NCI-H187 treated with DMSO at 0.1 percent for 48 hours (cell line): ENCODE data around the gene PTHLH.

Experiments used
- DNase-seq: peaks from one replicate; lab custom pipeline; 2025; lab: John Stamatoyannopoulos, UW

PTHLH gene

DNA sequence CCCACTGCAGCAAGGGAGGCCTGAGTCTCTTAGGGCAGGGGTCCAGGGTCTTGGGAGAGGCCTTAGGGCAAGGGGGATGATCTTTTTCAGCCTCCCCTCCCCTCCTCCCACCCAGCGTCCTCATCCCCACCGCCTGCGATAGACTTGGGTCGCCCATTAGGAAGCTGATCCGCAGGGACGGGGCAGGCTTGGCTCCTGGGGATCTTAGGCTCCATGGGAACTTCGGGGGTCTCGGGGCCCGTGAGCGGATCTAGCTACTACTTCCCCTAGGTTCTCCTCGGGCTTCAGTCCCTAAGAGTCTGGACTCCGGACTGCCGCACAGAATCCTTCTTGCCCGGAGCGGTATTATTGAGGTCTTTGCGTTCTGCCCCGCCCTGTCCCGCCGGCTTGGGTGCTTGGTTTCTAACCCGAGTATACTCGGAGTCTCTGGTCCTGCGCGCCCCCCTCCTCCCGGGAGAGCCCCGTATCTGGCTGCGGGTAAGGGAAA is 2.2 kb upstream of the PTHLH start:
- no peak for DNase-seq

DNA sequence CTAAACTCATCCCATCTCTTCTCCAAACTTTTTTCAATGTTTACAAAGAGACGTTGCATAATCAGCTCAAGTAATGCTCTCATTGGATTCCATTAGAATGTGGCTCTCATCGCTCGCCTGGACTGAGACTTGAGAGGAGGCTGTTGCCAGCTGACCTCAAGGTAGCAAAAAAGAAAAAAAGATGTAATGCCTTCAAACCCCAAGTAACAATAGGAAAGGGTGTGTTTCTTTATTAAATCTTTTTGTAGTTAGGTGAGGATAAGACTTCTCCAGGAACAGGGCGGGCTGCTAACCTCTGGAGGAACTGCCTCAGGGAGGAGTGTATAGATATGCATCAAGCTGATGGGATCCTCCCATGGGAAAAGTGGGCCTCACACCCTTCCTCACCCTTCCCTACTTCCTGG is 956 bp upstream of the PTHLH start:
- DNase-seq, result no peak

DNA sequence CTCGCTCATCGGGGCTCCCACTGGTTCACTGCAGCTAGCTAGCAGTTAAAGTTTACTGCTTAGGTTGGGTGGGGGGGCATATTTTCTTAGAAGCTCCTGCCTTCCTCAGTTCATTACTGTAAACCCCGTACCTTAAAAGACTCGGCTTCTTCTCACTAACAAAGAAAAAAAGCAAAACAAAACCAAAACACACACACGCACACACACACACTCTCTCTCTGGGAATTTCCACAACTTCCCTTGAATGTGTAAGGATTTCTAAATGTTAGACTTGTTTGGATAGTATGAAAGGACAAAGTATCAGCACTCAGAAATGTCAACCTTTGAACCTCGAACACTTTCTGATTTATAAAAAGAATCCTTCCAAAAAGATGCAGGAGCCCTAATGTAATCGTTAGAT is 927 bp downstream of the PTHLH start:
- no peak for DNase-seq

DNA sequence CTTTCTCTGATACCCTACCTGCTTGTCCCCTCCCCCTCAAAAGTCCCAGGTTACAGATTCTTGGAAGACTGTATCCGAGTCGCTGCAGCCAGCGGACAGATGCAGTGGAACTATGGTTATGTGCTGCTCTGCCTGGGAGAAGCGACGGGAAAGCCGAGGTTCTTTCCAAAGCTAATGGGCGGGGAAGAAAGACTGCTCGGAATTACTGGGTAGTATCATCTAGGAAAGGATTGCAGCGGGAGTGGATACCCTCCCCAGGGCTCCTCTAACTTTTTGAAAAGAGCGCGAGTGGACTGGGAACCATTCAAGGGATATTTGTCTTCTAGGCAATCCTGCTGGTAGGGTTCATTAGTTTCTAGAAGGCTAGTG is 1.4 kb downstream of the PTHLH start:
- DNase-seq, result no peak

DNA sequence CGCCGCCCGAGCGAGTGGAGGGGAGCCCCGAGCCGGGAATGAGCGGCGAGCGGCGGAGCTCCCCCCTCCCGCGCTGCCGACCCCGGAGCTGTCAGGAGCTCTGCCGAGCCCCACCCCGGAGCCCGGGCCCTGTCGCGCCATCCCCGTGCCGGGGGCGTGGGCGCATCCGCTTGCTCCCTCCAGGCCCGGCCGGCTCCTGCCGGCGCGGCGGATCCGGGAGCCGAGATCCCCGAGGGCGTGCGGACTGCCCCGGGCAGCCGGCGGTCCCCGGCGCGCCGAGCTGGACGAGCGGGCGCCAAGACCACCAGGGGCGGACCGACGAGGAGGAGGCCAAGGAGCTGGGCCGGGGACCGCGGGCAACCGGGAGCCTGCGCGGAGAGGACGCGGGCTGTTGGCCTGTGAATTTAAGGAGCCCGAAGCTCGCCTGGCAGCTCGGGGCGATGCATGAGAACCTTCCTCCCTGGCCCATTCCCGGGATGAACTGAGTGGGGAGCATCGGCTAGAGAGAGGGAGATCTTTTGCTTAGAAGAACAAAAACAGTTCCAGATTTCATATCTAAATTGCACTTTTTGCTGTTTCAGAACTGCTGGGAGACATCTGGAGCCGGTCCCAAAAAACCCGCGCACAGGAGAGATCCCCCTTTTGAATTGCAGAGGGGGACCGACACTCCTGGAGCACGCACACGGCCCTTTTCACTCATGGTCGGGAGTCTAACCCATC is 2.0 kb downstream of the PTHLH start:
- no peak for DNase-seq

DNA sequence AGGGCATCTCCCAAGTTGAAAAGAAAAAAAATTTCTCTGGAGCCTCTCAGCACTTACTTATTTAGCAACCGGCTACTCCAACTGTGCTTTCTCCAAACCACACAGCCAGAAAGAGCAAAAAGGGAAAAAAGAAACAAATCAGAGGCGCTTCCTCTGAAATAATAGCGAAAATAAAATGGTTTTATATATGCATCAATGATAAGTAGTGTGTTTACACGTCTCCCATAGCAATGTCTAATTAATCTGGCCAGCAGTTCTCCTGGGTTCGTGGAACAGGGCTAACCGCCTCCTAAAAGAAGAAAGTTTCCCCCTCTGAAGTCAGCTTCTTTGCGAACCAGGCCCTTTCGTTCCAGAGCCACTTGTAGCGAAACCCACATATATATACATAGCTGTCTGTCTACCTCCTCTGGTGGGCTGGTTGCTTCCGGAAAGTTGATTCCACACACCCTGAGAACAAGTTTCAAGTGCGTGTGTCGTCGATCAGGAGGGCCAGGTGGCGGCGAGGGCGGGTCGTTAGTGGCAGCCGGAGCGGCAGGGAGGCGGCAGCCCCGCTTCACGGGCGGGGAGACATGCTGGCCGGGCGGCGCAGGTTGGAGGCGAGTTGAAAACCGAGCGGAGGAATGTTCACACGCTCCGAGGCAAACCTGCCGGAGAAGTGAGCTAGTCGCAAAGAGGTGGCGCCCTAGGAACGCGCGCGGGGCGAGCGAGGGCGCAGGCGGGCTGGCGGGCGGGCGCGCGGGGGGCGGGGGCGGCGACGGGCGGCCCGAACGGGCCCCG is 2.7 kb downstream of the PTHLH start:
- no peak for DNase-seq

DNA sequence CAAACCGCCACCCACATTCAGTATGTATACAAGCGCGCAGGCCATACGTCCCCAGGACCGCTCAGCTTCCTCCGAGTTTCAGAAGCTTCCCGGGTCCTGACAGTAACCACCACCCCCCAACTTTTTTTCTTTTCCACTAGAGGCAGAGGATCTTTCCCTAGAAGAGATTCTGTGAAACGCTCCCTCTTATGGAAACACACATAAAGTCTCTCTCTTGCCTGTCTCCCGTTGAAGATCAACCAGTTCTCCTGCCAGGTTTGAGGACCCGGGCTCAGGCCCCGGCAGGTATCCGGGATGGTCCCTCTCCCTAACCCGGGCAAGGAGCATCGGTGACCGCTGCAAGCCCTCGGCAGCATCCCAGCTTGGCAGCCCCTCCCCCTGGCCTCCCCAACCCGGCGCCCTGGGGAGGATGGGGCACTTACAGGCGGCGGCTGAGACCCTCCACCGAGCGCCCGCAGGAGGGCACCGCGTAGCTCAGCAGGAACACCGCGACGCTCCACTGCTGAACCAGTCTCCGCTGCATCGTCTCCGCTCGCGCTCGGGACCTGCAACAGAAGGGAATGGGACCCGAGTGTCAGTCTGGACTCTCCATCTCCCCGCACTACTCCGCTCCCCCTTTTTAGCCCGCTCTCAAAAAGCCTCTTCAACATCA is 3.4 kb downstream of the PTHLH start:
- DNase-seq, result no peak

DNA sequence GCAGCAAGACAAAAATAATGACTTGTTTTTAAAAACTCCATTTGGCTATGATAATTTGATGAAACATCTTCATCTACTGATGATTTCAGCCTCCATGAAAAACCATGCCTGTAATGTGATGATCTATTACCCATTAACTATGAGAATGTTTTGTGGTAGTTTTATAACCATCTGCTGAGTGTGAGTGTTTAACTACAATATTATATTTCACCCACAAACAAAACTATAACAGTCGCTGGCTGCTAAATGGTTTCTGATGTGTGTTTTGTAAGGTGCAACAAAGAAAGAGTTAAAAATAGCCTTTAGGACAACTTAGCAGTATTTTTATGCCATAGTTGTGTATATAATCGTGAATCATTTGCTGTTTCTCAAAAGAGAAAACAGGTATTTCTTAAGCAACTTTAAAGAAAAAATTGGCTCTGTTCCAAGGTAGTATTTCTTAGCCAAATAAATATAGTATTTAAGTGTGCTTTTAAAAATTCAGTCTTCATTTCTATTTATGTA is 4.9 kb downstream of the PTHLH start:
- no peak for DNase-seq

DNA sequence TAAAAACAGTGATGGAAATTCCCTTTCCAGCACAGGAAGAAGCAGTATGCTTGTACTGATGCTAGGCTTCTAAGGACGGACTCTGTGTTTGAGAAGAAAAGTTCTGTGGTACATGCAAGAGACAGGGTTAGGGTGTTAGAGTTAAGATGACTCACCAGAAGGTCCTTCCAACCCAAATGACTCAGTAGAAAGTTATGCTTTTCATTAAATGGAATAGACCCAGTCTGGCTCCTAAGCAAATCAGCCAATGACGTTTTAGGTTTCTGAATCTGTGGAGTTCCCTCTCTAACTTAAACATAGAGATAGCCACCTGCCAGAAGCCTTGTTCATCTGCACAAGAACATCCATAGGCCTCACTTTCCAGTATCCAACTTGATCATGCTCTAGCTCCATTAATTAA is 5.7 kb downstream of the PTHLH start:
- no peak for DNase-seq

DNA sequence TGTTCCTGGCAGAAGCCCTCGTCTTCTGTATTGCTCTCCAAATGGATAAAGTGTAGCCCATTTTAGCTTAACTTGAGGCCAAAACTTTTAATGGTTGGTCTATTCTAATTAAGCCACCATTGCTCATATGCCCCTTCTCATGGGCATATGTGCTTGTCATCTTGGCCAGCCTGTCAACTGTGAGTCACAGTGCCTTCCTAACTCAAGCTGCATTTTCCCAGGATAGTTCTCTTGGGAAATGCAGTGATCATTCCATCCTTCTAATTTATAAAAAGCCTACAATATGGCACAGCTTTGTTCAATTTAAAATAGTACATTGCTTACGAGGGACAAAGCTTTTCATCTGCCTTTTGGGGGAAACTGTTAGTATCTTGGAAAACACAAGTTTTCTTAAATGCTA is 6.6 kb downstream of the PTHLH start:
- no peak for DNase-seq

DNA sequence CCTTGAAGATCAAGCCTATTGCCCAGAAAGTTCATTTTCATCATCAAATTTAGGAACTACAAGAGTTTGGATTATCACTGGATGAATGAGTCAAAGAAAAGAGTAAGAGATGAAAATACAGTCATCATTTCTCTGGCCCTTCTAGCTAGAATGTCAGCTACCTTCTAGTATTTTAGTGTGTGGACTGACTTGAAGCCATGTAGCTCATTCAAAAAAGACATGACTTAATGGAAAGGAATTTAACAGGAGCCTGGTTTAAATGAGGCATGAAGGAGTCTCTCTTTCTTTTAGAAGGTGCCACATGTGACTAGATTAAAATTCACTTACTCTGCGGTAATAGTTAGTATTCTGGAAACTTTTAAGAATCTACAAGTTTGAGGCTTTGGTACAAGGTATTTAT is 7.1 kb downstream of the PTHLH start:
- DNase-seq, result no peak

DNA sequence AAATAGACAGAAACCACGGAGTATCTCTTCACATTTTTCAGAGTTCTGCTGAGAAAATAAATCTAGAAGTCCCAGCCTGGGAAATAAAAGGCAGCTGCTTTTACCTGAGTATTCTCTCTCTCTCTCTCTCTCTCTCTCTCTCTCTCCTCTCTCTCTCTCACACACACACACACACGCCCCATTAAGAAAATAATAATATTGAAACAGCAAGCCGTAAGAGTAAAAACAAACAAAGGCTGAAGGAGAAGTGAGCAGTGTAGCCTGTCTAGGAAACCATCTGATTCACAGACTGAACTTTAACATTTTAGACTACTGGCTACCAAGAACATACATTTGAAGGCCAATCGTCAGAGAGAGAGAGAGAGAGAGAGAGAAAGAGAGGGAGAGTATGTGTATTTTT is 8.4 kb downstream of the PTHLH start:
- no peak for DNase-seq

DNA sequence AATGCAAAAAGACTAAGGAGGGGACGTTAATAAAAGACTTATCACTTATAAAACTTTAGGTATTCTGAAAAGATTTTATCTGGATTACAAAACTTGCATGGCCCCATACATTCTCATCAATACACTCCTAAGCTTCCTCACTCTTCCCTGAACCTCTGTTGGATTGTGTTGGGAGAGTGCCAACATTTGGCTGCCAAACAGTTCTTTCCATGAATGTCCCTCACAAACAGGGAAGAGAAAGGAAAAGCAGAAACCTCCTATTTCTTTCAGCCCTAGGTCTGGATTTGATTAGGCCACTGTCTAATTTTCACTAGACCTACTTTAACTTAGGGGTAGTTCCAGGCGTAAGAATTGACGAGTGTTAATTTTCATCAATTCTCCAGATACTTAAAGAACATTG is 11.7 kb downstream of the PTHLH start:
- DNase-seq, result no peak

DNA sequence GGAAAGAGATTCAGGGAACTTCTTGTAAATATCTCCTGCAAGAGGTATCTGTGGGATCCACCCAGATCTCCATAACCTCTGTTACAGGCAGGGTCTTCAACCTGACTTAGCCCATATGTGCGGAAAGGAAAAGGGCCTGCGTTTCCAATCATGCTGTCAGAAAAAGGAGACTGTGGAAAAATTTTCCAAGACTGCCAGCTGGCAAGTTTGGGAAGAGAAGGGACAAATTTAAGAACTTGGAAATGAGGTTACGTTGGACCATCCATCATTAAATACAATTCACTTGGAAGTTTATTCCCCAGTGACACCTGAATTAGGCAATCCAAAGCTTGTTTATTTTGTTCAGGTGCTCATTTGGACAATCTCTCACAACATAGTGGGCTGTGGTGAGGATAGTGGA is 13.9 kb downstream of the PTHLH start:
- DNase-seq, result no peak

DNA sequence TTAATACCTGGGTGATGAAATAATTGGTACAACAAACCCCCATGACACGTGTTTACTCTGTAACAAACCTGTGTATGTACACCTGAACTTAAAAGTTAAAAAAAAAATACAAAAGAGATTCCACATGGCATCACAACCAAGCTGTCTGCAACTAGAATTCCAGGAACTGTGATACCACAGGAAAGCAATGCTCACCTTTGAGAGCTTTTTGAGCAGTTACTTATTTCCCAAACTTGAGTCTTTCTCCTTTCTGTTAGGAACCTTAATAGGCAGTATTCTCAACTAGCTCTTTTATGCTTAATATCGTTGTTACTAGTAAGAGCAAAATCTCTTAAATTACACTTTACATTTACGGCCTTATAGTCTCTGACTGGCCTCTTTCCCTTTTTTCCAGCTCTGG is 15.2 kb downstream of the PTHLH start:
- no peak for DNase-seq

DNA sequence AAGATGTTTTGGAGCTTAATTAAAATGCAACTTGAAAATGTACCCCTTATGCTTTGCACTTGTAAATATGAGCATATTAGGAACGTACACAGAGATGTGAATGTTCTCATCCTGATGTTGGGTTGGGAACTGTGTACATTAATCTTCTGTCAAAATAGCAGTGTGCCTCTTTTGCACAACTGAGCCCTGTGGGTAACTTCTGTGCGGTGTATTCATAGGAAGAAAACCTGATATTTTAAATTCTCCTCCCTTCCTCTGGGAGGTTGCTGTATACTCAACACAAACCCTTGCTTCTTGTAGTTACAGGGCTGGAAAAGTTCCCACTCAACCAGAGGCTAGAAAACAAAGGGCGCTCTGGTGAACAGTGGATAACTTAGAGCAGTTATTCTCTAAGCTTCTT is 18.7 kb downstream of the PTHLH start:
- DNase-seq, result no peak

DNA sequence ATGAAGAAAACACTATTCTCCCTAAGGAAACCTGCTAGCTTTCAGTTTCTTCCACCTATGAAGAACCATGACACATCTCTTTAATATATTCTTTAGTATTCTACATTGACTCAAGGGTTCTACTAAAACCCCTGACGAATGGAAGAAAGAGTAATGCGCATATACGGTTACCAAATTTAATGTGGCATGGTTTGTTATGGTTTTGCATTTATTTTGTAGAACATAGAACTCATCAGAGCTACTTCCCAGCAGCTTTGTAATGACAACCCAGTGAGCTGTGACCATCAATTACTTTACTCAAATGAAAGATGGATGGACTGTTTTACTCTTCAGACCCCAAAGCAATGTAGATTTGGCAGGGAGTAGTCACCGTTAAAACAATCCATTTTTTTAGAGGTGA is 19.2 kb downstream of the PTHLH start:
- DNase-seq, result no peak

DNA sequence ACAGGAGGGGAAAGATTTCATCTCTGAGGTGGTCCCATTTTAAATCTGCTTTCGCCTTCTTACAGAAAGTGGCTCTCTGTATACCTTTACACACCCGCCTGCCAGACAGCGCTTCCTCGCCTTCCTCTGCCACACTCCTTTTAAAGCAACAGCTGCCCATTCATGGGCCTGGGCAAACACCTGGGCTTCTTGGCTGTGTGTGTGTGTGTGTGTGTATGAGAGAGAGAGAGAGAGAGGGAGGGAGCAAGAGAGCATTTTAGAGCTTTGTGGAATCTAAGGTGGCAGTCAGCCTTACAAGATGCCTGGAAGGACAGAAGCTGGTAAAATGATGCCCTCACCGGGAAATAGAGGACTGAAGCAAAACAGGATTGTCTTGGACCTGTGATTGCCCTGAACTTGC is 20.0 kb downstream of the PTHLH start:
- no peak for DNase-seq

DNA sequence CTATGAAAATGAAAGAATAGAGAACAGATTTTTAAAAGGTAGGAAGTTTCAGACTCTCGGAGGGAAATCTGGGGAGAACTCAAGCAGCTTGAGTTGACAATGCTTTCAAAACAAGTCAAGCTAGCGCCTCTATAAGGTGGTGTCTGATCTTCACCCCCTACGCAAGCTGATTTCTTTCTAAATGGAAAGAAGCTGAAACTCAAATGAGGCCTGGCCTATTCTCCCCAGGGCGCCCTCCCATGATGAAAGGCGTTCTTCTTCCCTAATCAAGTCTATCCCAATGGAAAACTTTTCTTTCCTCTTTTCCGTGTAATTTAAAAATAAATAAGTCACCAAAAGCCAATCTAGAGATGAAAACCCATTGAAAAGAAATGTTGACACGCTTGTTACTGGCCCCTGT is 20.6 kb downstream of the PTHLH start:
- no peak for DNase-seq

DNA sequence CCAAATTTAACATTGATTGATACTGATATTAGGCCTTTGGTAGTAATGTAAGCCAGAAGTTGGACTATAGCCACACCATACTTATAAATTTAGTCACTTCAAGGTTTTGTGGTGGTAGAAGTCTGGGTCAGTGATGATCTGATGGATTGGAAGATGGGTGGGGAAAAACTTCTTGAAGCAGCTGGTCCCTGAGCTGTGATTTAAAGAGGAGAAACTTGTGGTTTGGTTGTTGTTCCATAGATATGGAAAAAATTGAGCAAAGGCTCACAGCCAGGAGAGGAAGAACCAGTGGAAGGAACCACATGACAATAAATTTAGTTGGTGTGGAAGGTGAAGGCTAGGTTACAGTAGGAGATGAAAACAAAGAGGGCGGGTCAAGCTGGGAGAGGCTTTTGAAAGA is 26.1 kb downstream of the PTHLH start:
- DNase-seq, result no peak

DNA sequence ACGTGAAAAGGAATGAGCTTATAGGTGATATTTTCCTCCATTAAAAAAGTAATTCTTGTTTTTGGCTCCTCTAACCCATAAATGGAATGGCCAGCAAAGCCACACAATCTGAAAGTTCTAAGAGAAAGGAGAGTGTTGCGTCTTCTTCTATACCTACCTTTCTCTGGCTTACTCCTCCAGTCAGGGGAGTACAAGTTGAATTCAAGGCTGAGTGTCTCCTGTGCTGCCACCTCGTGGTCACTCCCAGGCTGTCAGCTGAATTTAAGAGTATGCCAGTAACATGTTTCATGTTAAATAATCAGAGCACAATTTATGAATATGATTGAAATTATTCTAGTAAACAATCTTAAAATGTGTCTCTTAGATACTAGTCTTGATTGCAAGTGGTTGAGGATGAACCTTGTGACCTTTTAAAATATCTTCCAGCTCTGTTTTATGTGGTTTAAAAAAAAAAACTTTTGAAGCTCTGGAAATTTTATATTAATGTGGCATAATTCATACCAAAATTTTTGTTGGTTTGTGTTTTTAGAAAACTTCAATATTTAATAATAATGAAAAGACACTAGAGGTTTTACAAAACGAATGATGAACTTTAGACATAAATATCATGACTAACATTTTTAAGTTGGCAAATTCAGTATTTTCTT is 31.7 kb downstream of the PTHLH start:
- no peak for DNase-seq

DNA sequence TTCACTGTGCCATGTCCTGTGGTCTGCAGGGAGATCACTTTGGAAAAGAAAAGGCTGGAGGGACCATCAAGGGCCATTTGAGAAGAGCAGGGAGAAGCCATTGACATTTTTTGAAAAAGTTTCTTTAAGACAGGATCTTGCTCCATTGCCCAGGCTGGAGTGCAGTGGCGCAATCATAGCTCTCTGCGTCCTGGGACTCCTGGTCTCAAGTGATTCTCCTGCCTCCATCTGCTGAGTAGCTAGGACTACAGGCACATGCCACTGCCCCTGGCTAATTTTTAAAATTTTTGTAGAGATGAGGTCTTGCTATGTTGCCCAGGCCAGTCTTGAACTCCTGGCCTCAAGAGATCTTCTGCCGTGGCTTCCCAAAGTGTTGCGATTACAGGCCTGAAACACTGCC is 32.3 kb downstream of the PTHLH start:
- no peak for DNase-seq

DNA sequence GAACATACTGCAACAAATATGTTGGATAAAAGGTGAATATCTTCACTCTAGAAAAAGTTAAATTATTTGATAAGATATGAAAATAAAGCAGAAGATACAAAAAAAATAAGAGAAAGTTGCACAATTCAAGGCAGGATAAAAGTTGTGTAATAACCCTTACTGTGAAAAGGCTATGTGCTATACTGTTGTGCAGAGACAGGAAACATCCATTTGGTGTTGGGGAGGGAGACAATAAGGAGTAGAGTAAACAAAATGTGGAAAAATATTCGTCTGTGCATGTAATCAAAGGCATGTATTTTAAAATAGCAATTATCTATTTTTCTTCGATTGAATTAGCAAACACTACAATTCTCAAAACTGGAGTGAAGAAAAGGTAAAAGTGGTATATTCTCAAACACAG is 34.8 kb downstream of the PTHLH start:
- no peak for DNase-seq
